LNCaP clone FGC (cell line): ENCODE measurements around the gene TICRR.
"Not testable (repeated sequence)": the region's sequence is repeated elsewhere in the genome, so short reads cannot be mapped to it uniquely, and the experiment has no call there.

Experiments used
- DNase-seq: peaks from one replicate; pipeline ENCODE4 v3.0.0-alpha.2; 2011; ENCODE audit warnings: low read depth
- H3K4me3 ChIP-seq: 2 replicates; pipeline ENCODE4 v1.5.1; 2011; ENCODE audit warnings: mild to moderate bottlenecking, low read depth, low read length, control low read depth
- CTCF ChIP-seq: IDR thresholded peaks from 2 replicates; pipeline ENCODE4 v1.5.1; 2012; ENCODE audit warnings: mild to moderate bottlenecking; ENCODE audit not compliant: control insufficient read depth, insufficient read depth; ENCODE audit errors: extremely low read depth

TICRR gene

DNA sequence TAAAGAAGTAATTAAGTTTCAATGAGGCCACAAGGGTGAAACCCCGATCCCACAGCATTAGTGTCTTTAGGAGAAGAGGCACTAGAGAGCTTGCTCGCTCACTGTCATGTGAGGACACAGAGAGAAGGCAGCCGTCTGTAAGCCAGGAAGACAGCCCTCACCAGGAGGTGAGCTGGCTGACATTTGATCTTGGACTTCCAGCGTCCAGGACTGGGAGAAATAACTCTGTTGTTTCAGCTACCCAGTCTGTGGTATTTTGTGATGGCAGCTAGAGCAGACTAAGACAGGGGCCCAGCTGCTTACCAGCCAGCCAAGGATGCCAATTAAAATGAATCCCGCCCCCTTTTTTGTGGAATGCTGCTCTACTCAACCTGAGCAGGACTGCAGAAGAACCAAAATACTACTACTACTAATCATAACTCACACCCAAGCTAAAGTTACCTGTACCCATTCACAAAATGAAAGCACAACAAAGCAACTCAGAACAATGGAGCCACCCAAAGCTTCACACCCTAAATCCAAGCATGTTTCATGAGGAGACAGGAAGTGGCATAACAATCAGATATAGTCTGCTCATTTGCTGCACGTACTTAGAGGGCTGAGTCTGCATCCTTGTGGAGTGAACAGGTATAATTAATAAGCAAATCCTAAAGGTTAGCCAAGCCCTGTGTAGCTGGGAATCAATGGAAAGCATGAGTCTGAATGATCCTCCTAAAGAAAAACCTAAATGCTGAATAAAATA is 43.3 kb upstream of the TICRR start:
- no peak for DNase-seq
- no peak overlapping the region for H3K4me3 ChIP-seq
- TF ChIP-seq CTCF: no peak

DNA sequence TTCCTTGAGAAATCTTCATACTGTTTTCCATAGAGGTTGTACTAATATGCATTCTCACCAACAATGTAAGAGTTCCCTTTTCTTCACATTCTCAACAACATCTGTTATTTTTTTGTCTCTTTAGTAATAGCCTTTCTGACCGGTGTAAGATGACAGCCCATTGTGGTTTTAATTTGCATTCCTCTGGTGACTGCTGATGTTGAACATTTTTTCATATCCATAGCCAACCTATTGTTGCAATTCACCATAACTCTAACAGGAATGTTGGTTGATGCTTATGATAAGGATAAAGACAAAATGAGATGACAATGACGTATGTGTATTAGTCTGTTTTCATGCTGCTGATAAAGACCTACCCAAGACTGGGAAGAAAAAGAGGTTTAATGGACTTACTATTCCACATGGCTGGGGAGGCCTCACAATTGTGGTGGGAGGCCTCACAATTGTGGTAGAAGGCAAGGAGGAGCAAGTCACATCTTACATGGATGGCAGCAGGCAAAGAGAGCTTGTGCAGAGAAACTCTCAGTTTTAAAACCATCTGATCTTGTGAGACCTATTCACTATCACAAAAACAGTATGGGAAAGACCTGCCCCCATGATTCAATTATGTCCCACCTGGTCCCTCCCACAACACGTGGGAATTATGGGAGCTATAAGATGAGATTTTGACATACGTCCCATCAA is 41.3 kb upstream of the TICRR start:
- no peak for TF ChIP-seq CTCF
- no peak overlapping the region for H3K4me3 ChIP-seq
- DNase-seq: no peak

- H3K4me3 ChIP-seq: no peak overlapping the region
- no peak for DNase-seq
- TF ChIP-seq CTCF: no peak
Measured at GRCh38 chr15:89539027-89539426, 36.2 kb upstream of the TICRR start.

DNA sequence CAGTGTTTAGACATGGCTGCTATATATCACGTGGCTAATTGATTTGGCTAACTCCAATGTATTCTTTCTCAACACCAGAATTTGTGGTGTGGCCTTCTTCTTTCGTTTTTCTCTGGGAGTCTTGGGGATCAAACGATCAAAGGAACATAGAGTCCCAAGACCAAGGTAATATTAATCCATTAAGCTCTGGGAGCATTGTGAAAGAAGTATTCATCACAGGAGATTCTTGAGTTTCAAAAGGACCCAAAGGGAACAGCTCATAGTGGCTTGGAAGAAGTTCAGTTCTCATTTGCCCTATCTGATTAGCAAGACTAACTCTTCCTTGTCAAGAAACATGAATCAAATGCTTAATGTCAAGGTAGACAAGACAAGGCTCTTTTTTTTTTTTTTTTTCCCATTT is 32.9 kb upstream of the TICRR start:
- TF ChIP-seq CTCF: no peak
- DNase-seq: no peak
- no peak overlapping the region for H3K4me3 ChIP-seq

DNA sequence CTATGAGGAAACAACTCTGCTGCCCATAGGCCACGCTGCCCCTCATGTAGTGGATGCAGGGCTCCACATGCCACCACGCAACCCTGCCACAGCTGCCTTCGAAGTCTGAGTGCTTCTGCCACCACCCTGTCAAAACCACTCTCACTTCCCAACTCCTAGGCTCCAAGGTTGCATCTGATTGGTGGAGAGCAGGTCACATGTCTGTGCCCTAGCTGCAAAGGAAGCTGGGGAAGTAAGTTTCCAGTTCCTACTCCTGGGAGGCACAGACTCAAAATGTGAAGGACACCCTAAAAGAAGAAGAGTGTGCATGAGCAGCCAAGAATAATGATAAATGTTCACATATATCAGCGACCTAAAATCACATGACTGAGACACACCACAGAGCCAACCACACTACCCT is 31.9 kb upstream of the TICRR start:
- TF ChIP-seq CTCF: no peak
- no peak for DNase-seq
- H3K4me3 ChIP-seq: no peak overlapping the region

DNA sequence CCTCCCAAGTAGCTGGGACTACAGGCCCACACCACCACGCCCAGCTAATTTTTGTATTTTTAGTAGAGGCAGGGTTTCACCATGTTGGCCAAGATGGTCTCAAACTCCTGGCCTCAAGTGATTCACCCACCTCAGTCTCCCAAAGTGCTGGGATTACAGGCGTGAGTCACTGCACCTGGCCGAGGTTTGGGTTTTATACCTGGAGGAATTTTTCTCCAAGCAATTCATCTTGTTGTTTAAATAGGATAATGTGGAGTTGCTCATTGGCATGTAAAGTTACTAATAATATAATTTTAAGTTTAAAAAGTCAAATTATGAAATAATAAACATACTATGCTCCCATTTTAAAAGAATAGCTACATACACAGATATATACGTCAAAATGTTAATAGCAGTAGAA is 26.1 kb upstream of the TICRR start:
- not testable (repeated sequence) for H3K4me3 ChIP-seq, DNase-seq

- no peak for DNase-seq
- no peak for TF ChIP-seq CTCF
- H3K4me3 ChIP-seq: no peak overlapping the region
Measured at GRCh38 chr15:89550427-89550826, 24.8 kb upstream of the TICRR start.
